Measurements from ENCODE around the gene GPATCH1. TPM values are rescaled to one million over a fixed set of nuclear protein-coding genes. Genes with fewer than 3 reads are reported as not detected.

The GPATCH1 gene
- total RNA-seq, 2 donors from 2014 or later, result 6.5 to 6.6 TPM

GRCh38 chr19:33085570-33086128 lies 4.7 kb downstream of the GPATCH1 start:
- Histone ChIP-seq H3K27me3 (replicated peaks; ENCODE audit: insufficient read depth) (no peaks in the 10 kb centered on the region), H3K9me3 (no peaks in the 10 kb centered on the region), H3K4me1 (ENCODE audit: control insufficient read depth in 1 of 2, low read depth in 2 of 2) (peaks cover 5 to 12% of the 10 kb centered on the region in 2 donors), H3K4me3 (no peak overlapping the region), H3K27ac (no peak overlapping the region), H3K36me3 (peaks cover 14% of the 10 kb centered on the region)
- DNase-seq (ENCODE audit: low spot score), result no peak
- ATAC-seq (ENCODE audit: insufficient number of reproducible peaks, low FRiP score, low read depth), result no peak
- TF ChIP-seq, protein P1, sequence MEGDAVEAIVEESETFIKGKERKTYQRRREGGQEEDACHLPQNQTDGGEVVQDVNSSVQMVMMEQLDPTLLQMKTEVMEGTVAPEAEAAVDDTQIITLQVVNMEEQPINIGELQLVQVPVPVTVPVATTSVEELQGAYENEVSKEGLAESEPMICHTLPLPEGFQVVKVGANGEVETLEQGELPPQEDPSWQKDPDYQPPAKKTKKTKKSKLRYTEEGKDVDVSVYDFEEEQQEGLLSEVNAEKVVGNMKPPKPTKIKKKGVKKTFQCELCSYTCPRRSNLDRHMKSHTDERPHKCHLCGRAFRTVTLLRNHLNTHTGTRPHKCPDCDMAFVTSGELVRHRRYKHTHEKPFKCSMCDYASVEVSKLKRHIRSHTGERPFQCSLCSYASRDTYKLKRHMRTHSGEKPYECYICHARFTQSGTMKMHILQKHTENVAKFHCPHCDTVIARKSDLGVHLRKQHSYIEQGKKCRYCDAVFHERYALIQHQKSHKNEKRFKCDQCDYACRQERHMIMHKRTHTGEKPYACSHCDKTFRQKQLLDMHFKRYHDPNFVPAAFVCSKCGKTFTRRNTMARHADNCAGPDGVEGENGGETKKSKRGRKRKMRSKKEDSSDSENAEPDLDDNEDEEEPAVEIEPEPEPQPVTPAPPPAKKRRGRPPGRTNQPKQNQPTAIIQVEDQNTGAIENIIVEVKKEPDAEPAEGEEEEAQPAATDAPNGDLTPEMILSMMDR (IDR thresholded peaks at IDR 0.05), result no peak

DNA sequence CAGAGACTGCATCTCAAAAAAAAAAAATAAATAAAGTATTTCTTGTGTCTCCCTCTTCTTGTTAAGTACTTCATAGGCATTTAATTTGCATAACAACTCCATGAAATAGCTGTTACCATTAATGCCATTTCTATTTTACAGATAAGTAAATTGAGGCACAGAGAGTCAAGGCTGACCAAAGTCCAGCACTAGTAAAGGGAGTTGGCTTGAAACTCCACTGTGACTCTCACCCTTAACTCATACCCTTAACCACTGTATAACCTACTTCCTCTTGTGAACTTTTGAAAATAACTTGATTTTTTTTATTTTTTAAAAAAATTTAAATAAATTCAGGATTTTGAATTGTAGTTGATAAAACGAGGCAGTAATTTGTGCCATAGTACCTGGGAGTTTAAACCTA lies 6.0 kb downstream of the GPATCH1 start:
- Histone ChIP-seq H3K4me1 (ENCODE audit: control insufficient read depth in 1 of 2, low read depth in 2 of 2) (peaks cover 2 to 6% of the 10 kb centered on the region in 2 donors), H3K4me3 (no peak overlapping the region), H3K36me3 (peaks cover 23% of the 10 kb centered on the region), H3K27me3 (replicated peaks; ENCODE audit: insufficient read depth) (no peaks in the 10 kb centered on the region), H3K27ac (no peak overlapping the region), H3K9me3 (no peaks in the 10 kb centered on the region)
- TF ChIP-seq, protein P1 (IDR thresholded peaks at IDR 0.05), result no peak
- ATAC-seq (ENCODE audit: insufficient number of reproducible peaks, low FRiP score, low read depth) (no peak), DNase-seq (ENCODE audit: low spot score) (no peak)

GRCh38 chr19:33089010-33089409 lies 8.0 kb downstream of the GPATCH1 start:
- ATAC-seq (ENCODE audit: insufficient number of reproducible peaks, low FRiP score, low read depth), result no peak

DNA sequence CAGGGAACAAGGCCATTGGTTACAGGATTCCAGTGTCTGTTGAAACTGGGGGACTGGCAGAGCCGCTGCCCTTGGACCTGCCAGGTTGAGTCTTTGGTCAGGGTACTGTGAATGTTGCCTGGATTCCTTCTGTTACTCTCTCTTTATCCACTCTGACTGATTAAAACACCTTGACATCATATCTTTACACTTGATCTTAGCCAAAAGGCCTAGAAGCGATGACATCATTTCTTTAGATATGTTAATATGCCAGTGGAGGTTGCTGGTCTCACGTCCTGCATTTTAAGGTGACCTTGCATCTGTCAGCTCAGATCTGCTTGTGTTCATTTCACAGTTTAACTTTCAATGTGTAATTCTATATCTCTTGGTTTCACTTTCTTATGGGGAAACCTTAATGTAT lies 9.2 kb downstream of the GPATCH1 start:
- ATAC-seq (ENCODE audit: insufficient number of reproducible peaks, low FRiP score, low read depth) (no peak), DNase-seq (ENCODE audit: low spot score) (no peak)
- no peak overlapping the region for H3K4me3 ChIP-seq
- peaks cover 46% of the 10 kb centered on the region for H3K36me3 ChIP-seq
- H3K27me3 ChIP-seq (replicated peaks; ENCODE audit: insufficient read depth), result no peaks in the 10 kb centered on the region
- H3K9me3 ChIP-seq, result no peaks in the 10 kb centered on the region
- H3K4me1 ChIP-seq (ENCODE audit: control insufficient read depth in 1 of 2, low read depth in 2 of 2), result no peaks in the 10 kb centered on the region
- no peak overlapping the region for H3K27ac ChIP-seq
- TF ChIP-seq, protein P1 (IDR thresholded peaks at IDR 0.05), result no peak

More at GRCh38 chr19:33089010-33089409, 8.0 kb downstream of the GPATCH1 start:
- TF ChIP-seq, protein P1 (IDR thresholded peaks at IDR 0.05), result no peak
- Histone ChIP-seq H3K4me3 (no peak overlapping the region), H3K4me1 (ENCODE audit: control insufficient read depth in 1 of 2, low read depth in 2 of 2) (no peaks in the 10 kb centered on the region), H3K9me3 (no peaks in the 10 kb centered on the region), H3K36me3 (peaks cover 39% of the 10 kb centered on the region), H3K27ac (no peak overlapping the region), H3K27me3 (replicated peaks; ENCODE audit: insufficient read depth) (no peaks in the 10 kb centered on the region)
- DNase-seq (ENCODE audit: low spot score), result no peak

DNA sequence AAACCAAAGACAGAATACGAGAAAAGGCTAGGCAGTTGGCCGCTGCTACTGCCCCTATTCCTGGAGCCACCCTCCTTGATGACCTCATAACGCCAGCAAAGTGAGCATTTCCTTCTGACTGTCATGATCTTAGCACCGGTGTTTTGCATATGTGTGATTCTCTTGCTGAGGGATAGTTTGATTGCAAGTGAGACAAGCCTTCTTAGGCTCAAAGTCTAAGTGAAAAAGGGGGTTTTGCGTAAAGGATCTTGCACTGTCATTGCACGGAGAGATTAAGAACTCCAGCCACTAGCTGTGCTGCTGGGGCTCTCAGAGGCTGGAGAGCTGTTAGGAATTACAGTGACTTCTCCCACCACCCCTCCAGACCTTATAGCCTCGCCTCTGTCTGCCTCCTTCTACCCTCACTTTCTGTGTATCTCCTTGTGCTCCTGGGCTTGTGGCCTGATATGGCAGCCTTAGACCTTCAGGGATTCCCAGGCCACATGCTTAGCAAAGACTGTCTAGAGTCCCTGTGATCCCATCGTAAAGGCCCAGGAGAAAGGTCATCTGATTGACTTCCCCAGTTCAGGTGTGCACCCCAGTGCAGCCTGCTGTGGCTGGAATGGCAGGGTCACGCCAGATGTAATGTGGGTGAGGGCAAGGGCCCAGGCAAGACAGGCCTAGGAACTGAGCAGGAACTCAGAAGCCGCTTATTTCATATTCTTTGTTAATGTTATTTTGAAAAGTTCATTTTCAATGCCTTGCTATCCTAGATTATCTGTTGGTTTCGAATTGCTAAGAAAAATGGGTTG lies 12.6 kb downstream of the GPATCH1 start:
- peaks cover 68% of the 10 kb centered on the region for H3K36me3 ChIP-seq
- H3K27me3 ChIP-seq (replicated peaks; ENCODE audit: insufficient read depth), result no peaks in the 10 kb centered on the region
- ATAC-seq (ENCODE audit: insufficient number of reproducible peaks, low FRiP score, low read depth) (no peak), DNase-seq (ENCODE audit: low spot score) (no peak)
- H3K4me3 ChIP-seq, result no peak overlapping the region
- H3K9me3 ChIP-seq, result no peaks in the 10 kb centered on the region
- no peak overlapping the region for H3K27ac ChIP-seq
- H3K4me1 ChIP-seq (ENCODE audit: control insufficient read depth in 1 of 2, low read depth in 2 of 2), result no peaks in the 10 kb centered on the region
- TF ChIP-seq, protein P1 (IDR thresholded peaks at IDR 0.05), result no peak

Data from thoracic aorta (tissue), 2 donors.